Stimulated activated naive CD8-positive, alpha-beta T cell treated with anti-CD3 and anti-CD28 coated beads, Interleukin-15, Interleukin-2, amounts not matched to agents 100 ng/mL and 50 ng/mL, for 24 hours (primary cell): ENCODE results near the gene PAWR.

ENCODE experiments used
- H3K27ac Mint-ChIP-seq: one replicate; pipeline ENCODE4 v1.8.0; 2021; ENCODE audit warnings: mild to moderate bottlenecking, mixed read lengths
- H3K27me3 Mint-ChIP-seq: one replicate; pipeline ENCODE4 v1.8.0; 2021; ENCODE audit warnings: mixed read lengths
- H3K36me3 Mint-ChIP-seq: one replicate; pipeline ENCODE4 v1.8.0; 2021; ENCODE audit warnings: low read depth, mixed read lengths
- H3K4me1 Mint-ChIP-seq: one replicate; pipeline ENCODE4 v1.8.0; 2021; ENCODE audit warnings: low read depth, mixed read lengths
- H3K4me3 Mint-ChIP-seq: one replicate; pipeline ENCODE4 v1.8.0; 2021; ENCODE audit warnings: mild to moderate bottlenecking, mixed read lengths
- H3K9me3 Mint-ChIP-seq: one replicate; pipeline ENCODE4 v1.8.0; 2021; ENCODE audit warnings: mixed read lengths

The PAWR gene

GRCh38 chr12:79690638-79691510, at the start of gene PAWR:
Gene PAWR, minus strand, starts transcription at chr12:79690964. Its CDS starts 720 bp downstream, at chr12:79690244.
- Mint-ChIP-seq H3K9me3 (no peaks in the 10 kb centered on the region), H3K27me3 (peaks cover 58% of the 10 kb centered on the region), H3K4me3 (peak within 1 kb of the TSS; percentile 77), H3K27ac (peak within 1 kb of the TSS; percentile 61), H3K36me3 (no peaks in the 10 kb centered on the region), H3K4me1 (peaks cover 16% of the 10 kb centered on the region)

- Mint-ChIP-seq H3K27ac (no peak overlapping the region), H3K4me1 (no peaks in the 10 kb centered on the region), H3K27me3 (peaks cover 17% of the 10 kb centered on the region), H3K36me3 (no peaks in the 10 kb centered on the region), H3K9me3 (no peaks in the 10 kb centered on the region), H3K4me3 (no peak overlapping the region)
These were observed 47.3 kb upstream of the PAWR start for GRCh38 chr12:79737875-79738718.

GRCh38 chr12:79732638-79733037, 41.9 kb upstream of the PAWR start:
- Mint-ChIP-seq H3K4me3 (no peak overlapping the region), H3K27me3 (peaks cover 36% of the 10 kb centered on the region)

GRCh38 chr12:79725987-79726386, 35.2 kb upstream of the PAWR start:
- no peaks in the 10 kb centered on the region for H3K36me3 Mint-ChIP-seq
- no peak overlapping the region for H3K27ac Mint-ChIP-seq
- H3K4me1 Mint-ChIP-seq: no peaks in the 10 kb centered on the region
- no peak overlapping the region for H3K4me3 Mint-ChIP-seq
- H3K9me3 Mint-ChIP-seq: peaks cover 3% of the 10 kb centered on the region
- H3K27me3 Mint-ChIP-seq: peaks cover 28% of the 10 kb centered on the region

More at GRCh38 chr12:79732638-79733037, 41.9 kb upstream of the PAWR start:
- Mint-ChIP-seq H3K36me3 (no peaks in the 10 kb centered on the region), H3K27ac (no peak overlapping the region), H3K9me3 (peaks cover 3% of the 10 kb centered on the region), H3K4me1 (no peaks in the 10 kb centered on the region)

- no peaks in the 10 kb centered on the region for H3K9me3 Mint-ChIP-seq
- peaks cover 3% of the 10 kb centered on the region for H3K27me3 Mint-ChIP-seq
- H3K4me3 Mint-ChIP-seq: no peak overlapping the region
- H3K27ac Mint-ChIP-seq: no peak overlapping the region
- no peaks in the 10 kb centered on the region for H3K4me1 Mint-ChIP-seq
- H3K36me3 Mint-ChIP-seq: no peaks in the 10 kb centered on the region
These were observed 26.2 kb upstream of the PAWR start for GRCh38 chr12:79717006-79717405.

GRCh38 chr12:79715308-79715707, 24.5 kb upstream of the PAWR start:
- Mint-ChIP-seq H3K36me3 (no peaks in the 10 kb centered on the region), H3K27me3 (peaks cover 3% of the 10 kb centered on the region), H3K4me1 (no peaks in the 10 kb centered on the region), H3K9me3 (no peaks in the 10 kb centered on the region), H3K4me3 (no peak overlapping the region), H3K27ac (no peak overlapping the region)

- no peaks in the 10 kb centered on the region for H3K36me3 Mint-ChIP-seq
- no peaks in the 10 kb centered on the region for H3K4me1 Mint-ChIP-seq
- peaks cover 8% of the 10 kb centered on the region for H3K27me3 Mint-ChIP-seq
- no peaks in the 10 kb centered on the region for H3K9me3 Mint-ChIP-seq
- no peak overlapping the region for H3K4me3 Mint-ChIP-seq
- H3K27ac Mint-ChIP-seq: no peak overlapping the region
These were observed 20.1 kb upstream of the PAWR start for GRCh38 chr12:79710707-79711483.

- no peak overlapping the region for H3K4me3 Mint-ChIP-seq
- no peak overlapping the region for H3K27ac Mint-ChIP-seq
- H3K36me3 Mint-ChIP-seq: no peaks in the 10 kb centered on the region
- H3K4me1 Mint-ChIP-seq: no peaks in the 10 kb centered on the region
- H3K9me3 Mint-ChIP-seq: no peaks in the 10 kb centered on the region
- H3K27me3 Mint-ChIP-seq: peaks cover 5% of the 10 kb centered on the region
These were observed 17.1 kb upstream of the PAWR start for GRCh38 chr12:79707830-79708229.

GRCh38 chr12:79706676-79707075, 15.9 kb upstream of the PAWR start:
- Mint-ChIP-seq H3K4me1 (no peaks in the 10 kb centered on the region), H3K4me3 (no peak overlapping the region), H3K27ac (no peak overlapping the region), H3K27me3 (peaks cover 5% of the 10 kb centered on the region), H3K36me3 (no peaks in the 10 kb centered on the region), H3K9me3 (no peaks in the 10 kb centered on the region)

GRCh38 chr12:79706156-79706555, 15.4 kb upstream of the PAWR start:
- Mint-ChIP-seq H3K27ac (no peak overlapping the region), H3K4me1 (no peaks in the 10 kb centered on the region), H3K4me3 (no peak overlapping the region), H3K9me3 (no peaks in the 10 kb centered on the region), H3K36me3 (no peaks in the 10 kb centered on the region), H3K27me3 (peaks cover 5% of the 10 kb centered on the region)

GRCh38 chr12:79698966-79699365, 8.2 kb upstream of the PAWR start:
- H3K4me3 Mint-ChIP-seq: no peak overlapping the region
- H3K9me3 Mint-ChIP-seq: no peaks in the 10 kb centered on the region
- no peaks in the 10 kb centered on the region for H3K36me3 Mint-ChIP-seq
- no peaks in the 10 kb centered on the region for H3K4me1 Mint-ChIP-seq
- no peak overlapping the region for H3K27ac Mint-ChIP-seq
- peaks cover 16% of the 10 kb centered on the region for H3K27me3 Mint-ChIP-seq

- Mint-ChIP-seq H3K27ac (no peak overlapping the region), H3K36me3 (no peaks in the 10 kb centered on the region), H3K4me1 (peaks cover under 1% of the 10 kb centered on the region)
These were observed 5.7 kb upstream of the PAWR start for GRCh38 chr12:79696416-79696815.

GRCh38 chr12:79692860-79693577, 2.3 kb upstream of the PAWR start:
- H3K36me3 Mint-ChIP-seq: no peaks in the 10 kb centered on the region
- H3K9me3 Mint-ChIP-seq: no peaks in the 10 kb centered on the region
- peaks cover 12% of the 10 kb centered on the region for H3K4me1 Mint-ChIP-seq
- H3K27me3 Mint-ChIP-seq: peaks cover 55% of the 10 kb centered on the region
- H3K4me3 Mint-ChIP-seq: no peak overlapping the region
- no peak overlapping the region for H3K27ac Mint-ChIP-seq

More at GRCh38 chr12:79696416-79696815, 5.7 kb upstream of the PAWR start:
- H3K27me3 Mint-ChIP-seq: peaks cover 38% of the 10 kb centered on the region
- H3K9me3 Mint-ChIP-seq: no peaks in the 10 kb centered on the region
- H3K4me3 Mint-ChIP-seq: no peak overlapping the region
